Measurements from ENCODE around the gene PIGQ. TPM values are rescaled to one million over a fixed set of nuclear protein-coding genes. Genes with fewer than 3 reads are reported as not detected.
A peak's percentile ranks its signal among the peaks of the same experiment; 100 is the strongest.

The PIGQ gene
- total RNA-seq, 1 experiment from 2014 or later, result 83.5 TPM

DNA sequence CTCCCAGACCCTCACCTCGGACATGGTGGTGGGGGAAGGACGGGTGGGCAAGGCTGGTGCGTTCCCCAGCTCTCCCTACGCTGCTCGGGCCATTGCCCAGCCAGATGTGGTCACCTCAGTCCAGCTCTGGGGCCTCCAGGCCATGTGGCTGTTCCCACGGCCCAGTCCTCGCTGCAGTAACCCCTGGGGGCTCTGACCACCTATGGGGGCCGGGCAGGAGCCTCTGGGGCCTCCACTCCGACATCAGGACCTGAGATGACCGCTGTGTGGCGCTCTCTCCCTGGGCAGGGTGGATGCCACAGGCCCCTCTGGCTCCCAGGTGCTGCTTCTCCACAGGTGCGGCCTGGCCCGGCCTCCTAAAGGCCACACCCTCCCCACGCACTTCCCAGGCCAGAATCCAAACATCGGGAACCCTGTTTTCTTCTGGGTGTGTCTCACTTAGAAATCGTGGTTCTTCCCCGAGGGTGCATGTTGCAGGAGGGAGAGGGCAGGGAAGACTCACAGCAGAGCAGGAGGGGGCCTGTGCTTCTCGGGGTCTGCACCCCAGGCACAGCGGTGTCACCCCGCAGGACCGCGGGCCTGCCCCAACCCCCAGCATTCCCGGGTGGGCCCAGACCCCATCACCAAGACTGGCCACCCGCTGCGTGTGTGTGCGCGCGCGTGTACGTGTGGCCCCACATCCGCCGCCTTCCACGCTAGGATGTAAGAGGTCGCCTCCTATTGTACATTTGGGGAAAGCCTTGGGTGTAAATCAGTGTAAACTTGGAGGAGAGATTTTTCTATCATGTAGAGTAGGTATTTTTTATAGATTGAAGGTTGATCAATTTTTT lies 48.2 kb upstream of the PIGQ start:
- TF ChIP-seq TCF7L2 (IDR thresholded peaks at IDR 0.05; ENCODE audit: low read depth, low read length), result no peak
- TF ChIP-seq, protein P1, sequence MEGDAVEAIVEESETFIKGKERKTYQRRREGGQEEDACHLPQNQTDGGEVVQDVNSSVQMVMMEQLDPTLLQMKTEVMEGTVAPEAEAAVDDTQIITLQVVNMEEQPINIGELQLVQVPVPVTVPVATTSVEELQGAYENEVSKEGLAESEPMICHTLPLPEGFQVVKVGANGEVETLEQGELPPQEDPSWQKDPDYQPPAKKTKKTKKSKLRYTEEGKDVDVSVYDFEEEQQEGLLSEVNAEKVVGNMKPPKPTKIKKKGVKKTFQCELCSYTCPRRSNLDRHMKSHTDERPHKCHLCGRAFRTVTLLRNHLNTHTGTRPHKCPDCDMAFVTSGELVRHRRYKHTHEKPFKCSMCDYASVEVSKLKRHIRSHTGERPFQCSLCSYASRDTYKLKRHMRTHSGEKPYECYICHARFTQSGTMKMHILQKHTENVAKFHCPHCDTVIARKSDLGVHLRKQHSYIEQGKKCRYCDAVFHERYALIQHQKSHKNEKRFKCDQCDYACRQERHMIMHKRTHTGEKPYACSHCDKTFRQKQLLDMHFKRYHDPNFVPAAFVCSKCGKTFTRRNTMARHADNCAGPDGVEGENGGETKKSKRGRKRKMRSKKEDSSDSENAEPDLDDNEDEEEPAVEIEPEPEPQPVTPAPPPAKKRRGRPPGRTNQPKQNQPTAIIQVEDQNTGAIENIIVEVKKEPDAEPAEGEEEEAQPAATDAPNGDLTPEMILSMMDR (IDR thresholded peaks at IDR 0.05), result no peak; the same call in 1 of the 2 replicates
- no peak overlapping the region for H3K4me3 ChIP-seq (ENCODE audit: low read depth in 2 of 2, low read length in 2 of 2)
- ChIA-PET CTCF (no interaction called here), POLR2A (no interaction called here)
- DNase-seq (ENCODE audit: low read depth, low spot score) (no peak), ATAC-seq (no peak)
- H3K27ac ChIP-seq (ENCODE audit: low read length), result no peak overlapping the region
- no TSS peak for BruUV-seq (replicated peaks)
- H3K36me3 ChIP-seq (ENCODE audit: control insufficient read depth, insufficient read depth, low read length), result no peaks in the 10 kb centered on the region
- no peaks in the 10 kb centered on the region for H3K27me3 ChIP-seq (ENCODE audit: control insufficient read depth, insufficient read depth, low read length)
- no peaks in the 10 kb centered on the region for H3K9me3 ChIP-seq (ENCODE audit: control insufficient read depth, insufficient read depth, low read depth, low read length)
- peaks cover 28% of the 10 kb centered on the region for H3K4me1 ChIP-seq (ENCODE audit: control insufficient read depth, insufficient read depth, low read length)
- intact Hi-C loops (cut with micrococcal nuclease; ENCODE audit: unreplicated experiment), result no loop called here
- in situ Hi-C loops (cut with HindIII; ENCODE audit: low pct_unique_long_range_greater_than_20kb, low sequenced_read_pairs), result no loop called here

DNA sequence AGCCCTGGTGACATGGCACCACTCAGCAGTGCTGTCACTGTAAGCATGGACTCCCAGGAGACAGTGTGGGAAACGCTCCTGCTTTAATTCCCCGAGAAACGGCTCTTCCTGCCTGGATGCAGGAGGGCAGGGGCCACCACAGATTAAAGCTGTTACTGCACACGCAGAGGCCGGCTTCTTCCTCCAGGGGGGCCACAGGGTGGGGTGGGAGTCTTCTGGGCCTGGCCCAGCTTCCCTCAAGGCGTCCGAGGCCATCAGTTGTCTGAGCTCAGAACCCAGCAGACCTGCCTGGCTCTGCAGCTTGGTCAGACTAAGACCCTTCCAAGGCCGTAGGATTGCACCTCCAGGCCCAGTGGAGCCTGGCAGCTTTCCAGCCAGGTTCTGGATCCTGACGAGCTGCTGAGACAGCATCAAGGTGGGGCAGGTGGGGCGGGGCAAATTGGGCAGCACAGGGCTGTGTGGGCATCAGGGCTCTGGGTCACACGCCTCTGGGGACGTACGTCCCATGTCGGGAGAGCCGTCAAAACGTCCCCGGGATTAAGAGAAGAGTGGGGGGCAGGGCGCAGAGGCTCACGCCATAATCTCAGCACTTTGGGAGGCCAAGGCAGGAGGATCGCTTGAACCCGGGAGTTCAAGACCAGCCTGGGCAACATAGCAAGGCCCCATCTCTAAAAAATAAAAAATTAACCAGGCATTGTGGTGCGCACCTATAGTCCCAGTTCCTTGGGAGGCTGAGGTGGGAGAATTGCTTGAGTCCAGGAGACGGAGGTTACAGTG lies 47.3 kb upstream of the PIGQ start:
- intact Hi-C loops (cut with micrococcal nuclease; ENCODE audit: unreplicated experiment) (no loop called here), in situ Hi-C loops (cut with HindIII; ENCODE audit: low pct_unique_long_range_greater_than_20kb, low sequenced_read_pairs) (no loop called here)
- no peaks in the 10 kb centered on the region for H3K36me3 ChIP-seq (ENCODE audit: control insufficient read depth, insufficient read depth, low read length)
- H3K4me3 ChIP-seq (ENCODE audit: low read depth in 2 of 2, low read length in 2 of 2), result no peak overlapping the region
- no TSS peak for BruUV-seq (replicated peaks)
- POLR2A ChIA-PET, result no interaction called here
- 0 out of 2 replicates have a peak overlapping the region, but pooled peaks have one; percentile 23 for H3K27ac ChIP-seq (ENCODE audit: low read length)
- CTCF ChIA-PET, result no interaction called here
- 0 out of 2 replicates have a peak, but pooled peaks have one; percentile 4 for TF ChIP-seq POLR2AphosphoS5 (IDR thresholded peaks at IDR 0.05; ENCODE audit: low read depth, low read length)
- TF ChIP-seq, protein P2, sequence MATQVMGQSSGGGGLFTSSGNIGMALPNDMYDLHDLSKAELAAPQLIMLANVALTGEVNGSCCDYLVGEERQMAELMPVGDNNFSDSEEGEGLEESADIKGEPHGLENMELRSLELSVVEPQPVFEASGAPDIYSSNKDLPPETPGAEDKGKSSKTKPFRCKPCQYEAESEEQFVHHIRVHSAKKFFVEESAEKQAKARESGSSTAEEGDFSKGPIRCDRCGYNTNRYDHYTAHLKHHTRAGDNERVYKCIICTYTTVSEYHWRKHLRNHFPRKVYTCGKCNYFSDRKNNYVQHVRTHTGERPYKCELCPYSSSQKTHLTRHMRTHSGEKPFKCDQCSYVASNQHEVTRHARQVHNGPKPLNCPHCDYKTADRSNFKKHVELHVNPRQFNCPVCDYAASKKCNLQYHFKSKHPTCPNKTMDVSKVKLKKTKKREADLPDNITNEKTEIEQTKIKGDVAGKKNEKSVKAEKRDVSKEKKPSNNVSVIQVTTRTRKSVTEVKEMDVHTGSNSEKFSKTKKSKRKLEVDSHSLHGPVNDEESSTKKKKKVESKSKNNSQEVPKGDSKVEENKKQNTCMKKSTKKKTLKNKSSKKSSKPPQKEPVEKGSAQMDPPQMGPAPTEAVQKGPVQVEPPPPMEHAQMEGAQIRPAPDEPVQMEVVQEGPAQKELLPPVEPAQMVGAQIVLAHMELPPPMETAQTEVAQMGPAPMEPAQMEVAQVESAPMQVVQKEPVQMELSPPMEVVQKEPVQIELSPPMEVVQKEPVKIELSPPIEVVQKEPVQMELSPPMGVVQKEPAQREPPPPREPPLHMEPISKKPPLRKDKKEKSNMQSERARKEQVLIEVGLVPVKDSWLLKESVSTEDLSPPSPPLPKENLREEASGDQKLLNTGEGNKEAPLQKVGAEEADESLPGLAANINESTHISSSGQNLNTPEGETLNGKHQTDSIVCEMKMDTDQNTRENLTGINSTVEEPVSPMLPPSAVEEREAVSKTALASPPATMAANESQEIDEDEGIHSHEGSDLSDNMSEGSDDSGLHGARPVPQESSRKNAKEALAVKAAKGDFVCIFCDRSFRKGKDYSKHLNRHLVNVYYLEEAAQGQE (IDR thresholded peaks at IDR 0.05; ENCODE audit: insufficient read depth in 1 of 2, low read depth in 2 of 2, low read length in 1 of 2), result no peak
- H3K4me1 ChIP-seq (ENCODE audit: control insufficient read depth, insufficient read depth, low read length), result peaks cover 30% of the 10 kb centered on the region
- no peak for DNase-seq (ENCODE audit: low read depth, low spot score)
- no peak for ATAC-seq
- no peaks in the 10 kb centered on the region for H3K9me3 ChIP-seq (ENCODE audit: control insufficient read depth, insufficient read depth, low read depth, low read length)
- no peaks in the 10 kb centered on the region for H3K27me3 ChIP-seq (ENCODE audit: control insufficient read depth, insufficient read depth, low read length)
